GM12874 (cell line): ENCODE measurements around the gene G2E3.

Experiments
- CTCF ChIP-seq: IDR thresholded peaks from 2 replicates; pipeline ENCODE4 v1.5.1; 2011; ENCODE audit warnings: low read depth, mild to moderate bottlenecking, control low read depth, low read length, moderate library complexity; ENCODE audit not compliant: insufficient read depth

G2E3 gene

GRCh38 chr14:30630248-30630647 lies 71.3 kb downstream of the G2E3 start:
- TF ChIP-seq CTCF, result no peak

- no peak for TF ChIP-seq CTCF
Measured at GRCh38 chr14:30632730-30633129, 73.8 kb downstream of the G2E3 start.

GRCh38 chr14:30638926-30639325 lies 80.0 kb downstream of the G2E3 start:
- no peak for TF ChIP-seq CTCF

GRCh38 chr14:30641207-30641606 lies 82.2 kb downstream of the G2E3 start:
- no peak for TF ChIP-seq CTCF

- TF ChIP-seq CTCF, result no peak
Measured at GRCh38 chr14:30645600-30645999, 86.6 kb downstream of the G2E3 start.

GRCh38 chr14:30648471-30648870 lies 89.5 kb downstream of the G2E3 start:
- TF ChIP-seq CTCF, result no peak

- no peak for TF ChIP-seq CTCF
Measured at GRCh38 chr14:30651937-30652336, 93.0 kb downstream of the G2E3 start.

GRCh38 chr14:30655124-30655523 lies 96.2 kb downstream of the G2E3 start:
- no peak for TF ChIP-seq CTCF
